Endothelial cell of umbilical vein (primary cell): Measurements from ENCODE around the gene CEP128. TPM values are rescaled to one million over a fixed set of nuclear protein-coding genes. Genes with fewer than 3 reads are reported as not detected.

Experiments
- BruUV-seq: library from RNA; stranded (reverse); fragments of 400-500 nt; replicated peaks from 2 replicates; lab custom pipeline; 2021; lab: Mats Ljungman, UMichigan
- CTCF ChIA-PET: fragments of 300-600, 350-600 bp; sonication (Branson Sonifier 250); formaldehyde crosslinking; loops from one replicate; lab custom pipeline; 2021; ENCODE audit warnings: antibody characterized with exemption, inconsistent platforms; lab: Charles Lee
- POLR2A ChIA-PET: fragments of 300-600, 350-600 bp; sonication (Branson Sonifier 250); formaldehyde crosslinking; loops from one replicate; lab custom pipeline; 2021; ENCODE audit warnings: antibody characterized with exemption, inconsistent platforms; lab: Charles Lee
- DNase-seq: peaks from one replicate; pipeline ENCODE4 v3.0.0-alpha.2; 2011; ENCODE audit warnings: low read depth, low spot score
- FAIRE-seq: peaks from 2 replicates; lab custom pipeline; 2011; peaks lifted over from hg19 to GRCh38; lab: Jason Lieb, UNC
- H2AFZ ChIP-seq: 2 replicates; pipeline ENCODE4 v1.6.0; 2012; ENCODE audit warnings: low read depth, low read length, control low read depth, inconsistent platforms
- H3K27ac ChIP-seq: 2 replicates; pipeline ENCODE4 v1.5.1; 2011; ENCODE audit warnings: low read depth, mild to moderate bottlenecking, control low read depth, low read length, moderate library complexity; ENCODE audit not compliant: insufficient read depth
- H3K27me3 ChIP-seq, 2 experiments: 2 replicates each; pipeline versions ENCODE4 v1.6.0 to v1.6.1; 2011; ENCODE audit warnings: low read length in 2 of 2, mixed read lengths in 1 of 2; ENCODE audit not compliant: control insufficient read depth in 2 of 2, insufficient read depth in 2 of 2
- H3K36me3 ChIP-seq, 2 experiments: 2 replicates in 1 of 2; 3 replicates in 1 of 2; pipeline ENCODE4 v1.5.1; 2011; ENCODE audit warnings: low read length in 2 of 2, mild to moderate bottlenecking in 1 of 2, moderate library complexity in 1 of 2; ENCODE audit not compliant: control insufficient read depth in 2 of 2, insufficient read depth in 2 of 2; ENCODE audit errors: extremely low read depth in 1 of 2
- H3K4me1 ChIP-seq: 3 replicates; pipeline ENCODE4 v1.5.1; 2011; ENCODE audit warnings: mild to moderate bottlenecking, low read length; ENCODE audit not compliant: control insufficient read depth, insufficient read depth; ENCODE audit errors: extremely low read depth
- H3K4me2 ChIP-seq: 2 replicates; pipeline ENCODE4 v1.6.1; 2011; ENCODE audit warnings: low read length, control low read depth, mixed read lengths; ENCODE audit not compliant: insufficient read depth
- H3K4me3 ChIP-seq, 3 experiments: fragments of 200-600 bp in 1 of 3; sonication (generic), shearing (Covaris generic) in 1 of 3; replicated peaks in 1 of 3; 2 replicates each; pipeline ENCODE4 v1.5.1; 2011 to 2016; ENCODE audit warnings: control low read depth in 3 of 3, low read length in 3 of 3, mild to moderate bottlenecking in 2 of 3, inconsistent platforms in 1 of 3, low read depth in 1 of 3, moderate library complexity in 1 of 3; ENCODE audit not compliant: insufficient read depth in 1 of 3
- H3K79me2 ChIP-seq: 2 replicates; pipeline ENCODE4 v1.6.0; 2012; ENCODE audit warnings: low read length, inconsistent platforms; ENCODE audit not compliant: control insufficient read depth, insufficient read depth
- H3K9ac ChIP-seq: replicated peaks from 2 replicates; pipeline ENCODE3; 2011; ENCODE audit warnings: low read length, control low read depth; ENCODE audit not compliant: insufficient read depth; ENCODE audit errors: extremely low read depth
- H3K9me1 ChIP-seq: replicated peaks from 3 replicates; pipeline ENCODE4 v1.6.0; 2011; ENCODE audit warnings: mild to moderate bottlenecking, low read length; ENCODE audit not compliant: control insufficient read depth, insufficient read depth; ENCODE audit errors: extremely low read depth
- H3K9me3 ChIP-seq: replicated peaks from 2 replicates; pipeline ENCODE4 v1.5.1; 2012; ENCODE audit warnings: low read length, inconsistent platforms; ENCODE audit not compliant: control insufficient read depth, insufficient read depth
- H4K20me1 ChIP-seq: replicated peaks from 2 replicates; pipeline ENCODE3; 2011; ENCODE audit warnings: mild to moderate bottlenecking, low read length; ENCODE audit not compliant: control insufficient read depth, insufficient read depth; ENCODE audit errors: extremely low read depth
- CTCF ChIP-seq, 2 donors: IDR thresholded peaks; 1 replicate in 1 of 2; 2 replicates in 1 of 2; pipeline ENCODE4 v1.5.1; 2011; ENCODE audit warnings: low read length in 2 of 2, mild to moderate bottlenecking in 2 of 2, moderate library complexity in 2 of 2, control low read depth in 1 of 2, inconsistent platforms in 1 of 2, low read depth in 1 of 2; ENCODE audit not compliant: insufficient read depth in 1 of 2; ENCODE audit errors: extremely low read depth in 1 of 2
- EZH2 ChIP-seq: IDR thresholded peaks from 2 replicates; pipeline ENCODE4 v1.6.1; 2012; ENCODE audit warnings: borderline replicate concordance, low read depth, mild to moderate bottlenecking, moderate library complexity, low read length, inconsistent platforms; ENCODE audit not compliant: severe bottlenecking
- FOS ChIP-seq: IDR thresholded peaks from 2 replicates; pipeline ENCODE4 v1.6.1; 2011; ENCODE audit warnings: mild to moderate bottlenecking, low read length, moderate library complexity, borderline replicate concordance; ENCODE audit not compliant: insufficient read depth
- GATA2 ChIP-seq: IDR thresholded peaks from 2 replicates; pipeline ENCODE4 v1.7.0; 2011; ENCODE audit warnings: low read depth, mild to moderate bottlenecking, moderate library complexity, mixed read lengths, low read length; ENCODE audit not compliant: insufficient read length, insufficient read depth
- JUN ChIP-seq: IDR thresholded peaks from 2 replicates; pipeline ENCODE4 v1.6.1; 2011; ENCODE audit warnings: borderline replicate concordance, low read depth; ENCODE audit not compliant: insufficient read length, insufficient read depth
- MYC ChIP-seq: IDR thresholded peaks from one replicate; pipeline ENCODE4 v1.6.1; 2011; ENCODE audit warnings: mild to moderate bottlenecking, low read depth, low read length
- POLR2A ChIP-seq: IDR thresholded peaks from 2 replicates; pipeline ENCODE4 v1.6.1; 2012; ENCODE audit warnings: low read depth, mild to moderate bottlenecking, control low read depth, low read length
- POLR2AphosphoS5 ChIP-seq: IDR thresholded peaks from 2 replicates; pipeline ENCODE4 v1.6.1; 2012; ENCODE audit warnings: low read depth, mild to moderate bottlenecking, control low read depth, low read length, moderate library complexity; ENCODE audit not compliant: insufficient read depth
- dilution Hi-C: fragments of 300-500 bp; cut with MboI; formaldehyde crosslinking; loops from one replicate; pipeline ENCODE4 v1.15.0; 2019; ENCODE audit warnings: low sequenced_read_pairs; ENCODE audit not compliant: extremely low pct_ligation_motif_present
- intact Hi-C: fragments of 100-400 bp; cut with micrococcal nuclease; formaldehyde crosslinking; loops from one replicate; pipeline ENCODE4 v1.10.0; 2022
- polyA plus RNA-seq, 4 experiments: library from polyadenylated mRNA; depleted of rRNA in 3 of 4; stranded (reverse) in 3 of 4; unstranded in 1 of 4; fragments of >200 nt; gene quantifications; 2 replicates each; pipeline versions ENCODE4 v1.2.1 to v1.2.3, GENCODE V29; 2011 to 2012; ENCODE audit warnings: missing spikeins in 1 of 4
- total RNA-seq: library from RNA; stranded (reverse); gene quantifications from 2 replicates; pipeline ENCODE4 v1.2.3, GENCODE V29; 2021
- TF ChIP-seq, protein P1 (sequence below): IDR thresholded peaks from 2 replicates; pipeline ENCODE4 v1.6.1; 2011; ENCODE audit not compliant: insufficient read depth, insufficient read length

CEP128 gene
- total and polyA plus RNA-seq, 2 donors (not counting 3 experiments of a cell fraction or from before 2014, with no cell fraction given): 0.91 to 23.7 TPM

DNA sequence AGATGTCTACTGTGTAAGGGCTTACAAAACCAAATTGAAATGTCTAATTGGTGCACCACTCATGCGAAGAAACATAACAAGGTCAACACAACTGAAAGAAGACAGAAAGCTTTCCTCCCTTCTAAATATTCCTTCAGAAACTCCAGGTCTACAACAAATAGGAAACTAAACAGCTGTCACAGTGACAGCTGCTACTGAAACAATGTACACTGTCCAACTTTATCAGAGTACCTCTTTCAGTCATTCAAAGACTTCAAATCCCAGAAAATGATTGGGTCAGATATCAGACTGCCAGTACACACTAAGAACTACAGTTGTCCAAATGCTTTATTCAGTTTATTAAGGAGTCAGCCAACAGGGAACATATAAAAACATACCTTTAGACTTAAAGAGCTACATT, 35.2 kb downstream of the CEP128 start:
- no TSS peak for BruUV-seq
- ChIA-PET CTCF (no interaction called here), POLR2A (no interaction called here)
- no peak overlapping the region for H3K9ac ChIP-seq
- intact Hi-C loops: no loop called here
- no peaks in the 10 kb centered on the region for H3K27me3 ChIP-seq
- no peak overlapping the region for H2AFZ ChIP-seq
- H3K36me3 ChIP-seq: no peaks in the 10 kb centered on the region
- dilution Hi-C loops: no loop called here
- no peaks in the 10 kb centered on the region for H3K79me2 ChIP-seq
- H4K20me1 ChIP-seq: no peaks in the 10 kb centered on the region
- H3K4me1 ChIP-seq: no peaks in the 10 kb centered on the region
- no peak overlapping the region for H3K27ac ChIP-seq
- peaks cover 3% of the 10 kb centered on the region for H3K9me1 ChIP-seq
- H3K9me3 ChIP-seq: no peaks in the 10 kb centered on the region
- H3K4me2 ChIP-seq: no peak overlapping the region
- DNase-seq (no peak), FAIRE-seq (no peak)
- TF ChIP-seq GATA2: no peak
- TF ChIP-seq CTCF (IDR thresholded peaks at IDR 0.05; ENCODE audit: extremely low read depth in 1 of 2, insufficient read depth in 1 of 2, low read depth in 1 of 2, low read length in 2 of 2): no peak
- no peak for TF ChIP-seq EZH2
- TF ChIP-seq JUN: no peak
- no peak for TF ChIP-seq MYC
- no peak overlapping the region for H3K4me3 ChIP-seq

DNA sequence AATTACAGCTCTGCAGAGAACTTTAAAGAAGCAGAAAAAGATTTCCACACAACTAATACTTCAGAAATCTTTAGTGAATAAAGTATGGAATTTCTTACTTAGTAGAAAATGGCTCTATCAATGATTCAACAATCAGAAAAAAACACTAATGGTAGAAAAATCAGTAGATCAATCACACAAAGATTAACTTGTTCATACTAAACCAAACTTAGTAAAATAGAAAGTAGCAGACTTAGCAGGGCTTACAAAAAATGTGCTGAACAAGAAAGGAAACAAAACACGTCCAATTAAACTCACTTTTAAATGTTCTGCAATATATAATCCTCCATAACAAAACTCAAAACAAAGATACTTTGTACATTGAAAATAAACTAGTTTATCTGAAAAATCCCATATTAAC, 38.9 kb downstream of the CEP128 start:
- DNase-seq (no peak), FAIRE-seq (no peak)
- BruUV-seq: no TSS peak
- no peaks in the 10 kb centered on the region for H4K20me1 ChIP-seq
- no peaks in the 10 kb centered on the region for H3K4me1 ChIP-seq
- ChIA-PET CTCF (interaction anchor here (1.2 to 1.5 kb wide), 2 partner anchors 11 to 12 kb away, joined by 3 read pairs; no protein-coding TSS in a partner anchor), POLR2A (no interaction called here)
- H3K27me3 ChIP-seq: no peaks in the 10 kb centered on the region
- H3K4me2 ChIP-seq: no peak overlapping the region
- no peak overlapping the region for H3K9ac ChIP-seq
- no peaks in the 10 kb centered on the region for H3K36me3 ChIP-seq
- peaks cover 3% of the 10 kb centered on the region for H3K9me1 ChIP-seq
- no peak overlapping the region for H2AFZ ChIP-seq
- H3K79me2 ChIP-seq: no peaks in the 10 kb centered on the region
- intact Hi-C loops (no loop called here), dilution Hi-C loops (no loop called here)
- H3K4me3 ChIP-seq: no peak overlapping the region
- H3K9me3 ChIP-seq: no peaks in the 10 kb centered on the region
- TF ChIP-seq JUN: no peak
- no peak for TF ChIP-seq EZH2
- no peak for TF ChIP-seq POLR2AphosphoS5
- TF ChIP-seq POLR2A: no peak
- TF ChIP-seq GATA2: no peak
- TF ChIP-seq FOS: no peak
- TF ChIP-seq, protein P1, sequence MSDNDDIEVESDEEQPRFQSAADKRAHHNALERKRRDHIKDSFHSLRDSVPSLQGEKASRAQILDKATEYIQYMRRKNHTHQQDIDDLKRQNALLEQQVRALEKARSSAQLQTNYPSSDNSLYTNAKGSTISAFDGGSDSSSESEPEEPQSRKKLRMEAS: no peak
- TF ChIP-seq CTCF (IDR thresholded peaks at IDR 0.05; ENCODE audit: extremely low read depth in 1 of 2, insufficient read depth in 1 of 2, low read depth in 1 of 2, low read length in 2 of 2): no peak
- no peak for TF ChIP-seq MYC
- no peak overlapping the region for H3K27ac ChIP-seq
